ENCODE results near the gene XCL2. TPM values are rescaled to one million over a fixed set of nuclear protein-coding genes. Genes with fewer than 3 reads are reported as not detected.

Gene XCL2
- total RNA-seq, 1 experiment from 2014 or later: not detected

DNA sequence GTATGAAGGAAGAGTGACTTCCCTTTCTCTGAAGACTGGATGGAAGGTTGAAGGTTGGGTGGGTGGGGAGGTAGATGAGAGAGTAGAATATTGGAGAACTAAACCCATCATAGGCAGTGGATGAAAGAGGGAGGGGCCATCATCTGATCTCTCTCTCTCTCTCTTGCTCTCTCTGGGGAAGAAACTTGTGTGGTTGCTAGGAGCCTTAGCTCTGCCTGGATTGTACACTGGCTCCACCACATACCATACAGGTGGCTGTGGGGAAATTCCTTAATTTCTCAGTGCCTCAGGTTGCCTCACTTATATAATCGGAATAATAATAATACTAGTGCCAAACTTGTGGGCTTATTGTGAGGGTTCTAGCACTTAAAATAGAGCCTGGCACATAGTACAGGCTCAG, 42.1 kb upstream of the XCL2 start:
- Mint-ChIP-seq H3K4me1 (peaks cover 6% of the 10 kb centered on the region; the same call in 1 of the 2 replicates), H3K9me3 (peaks cover 9% of the 10 kb centered on the region), H3K27me3 (ENCODE audit: low read depth) (no peaks in the 10 kb centered on the region), H3K4me3 (no peak overlapping the region), H3K36me3 (no peaks in the 10 kb centered on the region), H3K27ac (no peak overlapping the region)
- CTCF ChIA-PET: no interaction called here
- TF ChIP-seq, protein P1, sequence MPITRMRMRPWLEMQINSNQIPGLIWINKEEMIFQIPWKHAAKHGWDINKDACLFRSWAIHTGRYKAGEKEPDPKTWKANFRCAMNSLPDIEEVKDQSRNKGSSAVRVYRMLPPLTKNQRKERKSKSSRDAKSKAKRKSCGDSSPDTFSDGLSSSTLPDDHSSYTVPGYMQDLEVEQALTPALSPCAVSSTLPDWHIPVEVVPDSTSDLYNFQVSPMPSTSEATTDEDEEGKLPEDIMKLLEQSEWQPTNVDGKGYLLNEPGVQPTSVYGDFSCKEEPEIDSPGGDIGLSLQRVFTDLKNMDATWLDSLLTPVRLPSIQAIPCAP (CRISPR knock-in tag; IDR thresholded peaks at IDR 0.05): no peak
- TF ChIP-seq, protein P2, sequence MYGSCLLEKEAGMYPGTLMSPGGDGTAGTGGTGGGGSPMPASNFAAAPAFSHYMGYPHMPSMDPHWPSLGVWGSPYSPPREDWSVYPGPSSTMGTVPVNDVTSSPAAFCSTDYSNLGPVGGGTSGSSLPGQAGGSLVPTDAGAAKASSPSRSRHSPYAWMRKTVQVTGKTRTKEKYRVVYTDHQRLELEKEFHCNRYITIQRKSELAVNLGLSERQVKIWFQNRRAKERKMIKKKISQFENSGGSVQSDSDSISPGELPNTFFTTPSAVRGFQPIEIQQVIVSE (CRISPR knock-in tag; IDR thresholded peaks at IDR 0.05; ENCODE audit: borderline replicate concordance): no peak
- TF ChIP-seq GTF2I (CRISPR knock-in tag; conservative IDR thresholded peaks at IDR 0.05): no peak
- TF ChIP-seq TEAD4 (CRISPR knock-in tag; IDR thresholded peaks at IDR 0.05): no peak
- TF ChIP-seq, protein P3, sequence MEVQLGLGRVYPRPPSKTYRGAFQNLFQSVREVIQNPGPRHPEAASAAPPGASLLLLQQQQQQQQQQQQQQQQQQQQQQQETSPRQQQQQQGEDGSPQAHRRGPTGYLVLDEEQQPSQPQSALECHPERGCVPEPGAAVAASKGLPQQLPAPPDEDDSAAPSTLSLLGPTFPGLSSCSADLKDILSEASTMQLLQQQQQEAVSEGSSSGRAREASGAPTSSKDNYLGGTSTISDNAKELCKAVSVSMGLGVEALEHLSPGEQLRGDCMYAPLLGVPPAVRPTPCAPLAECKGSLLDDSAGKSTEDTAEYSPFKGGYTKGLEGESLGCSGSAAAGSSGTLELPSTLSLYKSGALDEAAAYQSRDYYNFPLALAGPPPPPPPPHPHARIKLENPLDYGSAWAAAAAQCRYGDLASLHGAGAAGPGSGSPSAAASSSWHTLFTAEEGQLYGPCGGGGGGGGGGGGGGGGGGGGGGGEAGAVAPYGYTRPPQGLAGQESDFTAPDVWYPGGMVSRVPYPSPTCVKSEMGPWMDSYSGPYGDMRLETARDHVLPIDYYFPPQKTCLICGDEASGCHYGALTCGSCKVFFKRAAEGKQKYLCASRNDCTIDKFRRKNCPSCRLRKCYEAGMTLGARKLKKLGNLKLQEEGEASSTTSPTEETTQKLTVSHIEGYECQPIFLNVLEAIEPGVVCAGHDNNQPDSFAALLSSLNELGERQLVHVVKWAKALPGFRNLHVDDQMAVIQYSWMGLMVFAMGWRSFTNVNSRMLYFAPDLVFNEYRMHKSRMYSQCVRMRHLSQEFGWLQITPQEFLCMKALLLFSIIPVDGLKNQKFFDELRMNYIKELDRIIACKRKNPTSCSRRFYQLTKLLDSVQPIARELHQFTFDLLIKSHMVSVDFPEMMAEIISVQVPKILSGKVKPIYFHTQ (CRISPR knock-in tag; IDR thresholded peaks at IDR 0.05): no peak
- TF ChIP-seq, protein P4, sequence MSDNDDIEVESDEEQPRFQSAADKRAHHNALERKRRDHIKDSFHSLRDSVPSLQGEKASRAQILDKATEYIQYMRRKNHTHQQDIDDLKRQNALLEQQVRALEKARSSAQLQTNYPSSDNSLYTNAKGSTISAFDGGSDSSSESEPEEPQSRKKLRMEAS (CRISPR knock-in tag; IDR thresholded peaks at IDR 0.05): no peak
- TF ChIP-seq MYBL2 (CRISPR knock-in tag; IDR thresholded peaks at IDR 0.05): no peak
- TF ChIP-seq, protein P5, sequence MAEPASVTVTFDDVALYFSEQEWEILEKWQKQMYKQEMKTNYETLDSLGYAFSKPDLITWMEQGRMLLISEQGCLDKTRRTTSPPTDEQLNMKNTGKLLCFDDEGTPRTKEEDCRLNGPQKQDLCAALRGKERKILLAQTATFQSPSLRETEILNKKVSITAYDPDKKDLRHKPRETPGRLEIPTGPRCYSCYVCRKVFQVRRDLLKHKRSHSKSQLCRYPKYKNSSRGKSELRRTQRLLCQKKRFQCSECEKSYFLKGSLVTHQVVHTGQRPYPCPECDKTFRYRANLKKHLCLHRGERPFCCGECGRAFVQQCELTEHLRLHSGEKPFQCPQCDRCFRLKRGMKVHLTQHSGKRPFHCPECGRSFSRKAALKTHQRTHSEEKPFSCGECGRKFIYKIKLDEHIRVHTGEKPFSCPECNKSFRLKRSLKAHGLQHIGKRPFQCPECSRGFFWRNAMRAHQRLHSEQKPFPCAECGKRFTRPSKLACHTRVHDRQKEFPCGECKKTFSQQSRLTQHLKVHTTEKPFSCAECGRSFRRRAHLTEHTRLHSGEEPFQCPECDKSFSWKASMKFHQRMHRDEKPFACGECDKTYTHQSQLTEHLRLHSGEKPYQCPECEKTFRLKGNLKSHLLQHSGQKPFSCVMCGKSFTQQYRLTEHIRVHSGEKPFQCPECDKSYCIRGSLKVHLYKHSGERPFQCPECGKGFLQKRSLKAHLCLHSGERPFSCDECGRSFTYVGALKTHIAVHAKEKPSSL (CRISPR knock-in tag; conservative IDR thresholded peaks at IDR 0.05): no peak
- TF ChIP-seq, protein P6, sequence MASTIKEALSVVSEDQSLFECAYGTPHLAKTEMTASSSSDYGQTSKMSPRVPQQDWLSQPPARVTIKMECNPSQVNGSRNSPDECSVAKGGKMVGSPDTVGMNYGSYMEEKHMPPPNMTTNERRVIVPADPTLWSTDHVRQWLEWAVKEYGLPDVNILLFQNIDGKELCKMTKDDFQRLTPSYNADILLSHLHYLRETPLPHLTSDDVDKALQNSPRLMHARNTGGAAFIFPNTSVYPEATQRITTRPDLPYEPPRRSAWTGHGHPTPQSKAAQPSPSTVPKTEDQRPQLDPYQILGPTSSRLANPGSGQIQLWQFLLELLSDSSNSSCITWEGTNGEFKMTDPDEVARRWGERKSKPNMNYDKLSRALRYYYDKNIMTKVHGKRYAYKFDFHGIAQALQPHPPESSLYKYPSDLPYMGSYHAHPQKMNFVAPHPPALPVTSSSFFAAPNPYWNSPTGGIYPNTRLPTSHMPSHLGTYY (CRISPR knock-in tag; IDR thresholded peaks at IDR 0.05): no peak
- no peak for TF ChIP-seq SMAD4 (CRISPR knock-in tag; IDR thresholded peaks at IDR 0.05)
- TF ChIP-seq, protein P7, sequence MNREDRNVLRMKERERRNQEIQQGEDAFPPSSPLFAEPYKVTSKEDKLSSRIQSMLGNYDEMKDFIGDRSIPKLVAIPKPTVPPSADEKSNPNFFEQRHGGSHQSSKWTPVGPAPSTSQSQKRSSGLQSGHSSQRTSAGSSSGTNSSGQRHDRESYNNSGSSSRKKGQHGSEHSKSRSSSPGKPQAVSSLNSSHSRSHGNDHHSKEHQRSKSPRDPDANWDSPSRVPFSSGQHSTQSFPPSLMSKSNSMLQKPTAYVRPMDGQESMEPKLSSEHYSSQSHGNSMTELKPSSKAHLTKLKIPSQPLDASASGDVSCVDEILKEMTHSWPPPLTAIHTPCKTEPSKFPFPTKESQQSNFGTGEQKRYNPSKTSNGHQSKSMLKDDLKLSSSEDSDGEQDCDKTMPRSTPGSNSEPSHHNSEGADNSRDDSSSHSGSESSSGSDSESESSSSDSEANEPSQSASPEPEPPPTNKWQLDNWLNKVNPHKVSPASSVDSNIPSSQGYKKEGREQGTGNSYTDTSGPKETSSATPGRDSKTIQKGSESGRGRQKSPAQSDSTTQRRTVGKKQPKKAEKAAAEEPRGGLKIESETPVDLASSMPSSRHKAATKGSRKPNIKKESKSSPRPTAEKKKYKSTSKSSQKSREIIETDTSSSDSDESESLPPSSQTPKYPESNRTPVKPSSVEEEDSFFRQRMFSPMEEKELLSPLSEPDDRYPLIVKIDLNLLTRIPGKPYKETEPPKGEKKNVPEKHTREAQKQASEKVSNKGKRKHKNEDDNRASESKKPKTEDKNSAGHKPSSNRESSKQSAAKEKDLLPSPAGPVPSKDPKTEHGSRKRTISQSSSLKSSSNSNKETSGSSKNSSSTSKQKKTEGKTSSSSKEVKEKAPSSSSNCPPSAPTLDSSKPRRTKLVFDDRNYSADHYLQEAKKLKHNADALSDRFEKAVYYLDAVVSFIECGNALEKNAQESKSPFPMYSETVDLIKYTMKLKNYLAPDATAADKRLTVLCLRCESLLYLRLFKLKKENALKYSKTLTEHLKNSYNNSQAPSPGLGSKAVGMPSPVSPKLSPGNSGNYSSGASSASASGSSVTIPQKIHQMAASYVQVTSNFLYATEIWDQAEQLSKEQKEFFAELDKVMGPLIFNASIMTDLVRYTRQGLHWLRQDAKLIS (CRISPR knock-in tag; IDR thresholded peaks at IDR 0.05; ENCODE audit: borderline replicate concordance): no peak
- TF ChIP-seq, protein P8, sequence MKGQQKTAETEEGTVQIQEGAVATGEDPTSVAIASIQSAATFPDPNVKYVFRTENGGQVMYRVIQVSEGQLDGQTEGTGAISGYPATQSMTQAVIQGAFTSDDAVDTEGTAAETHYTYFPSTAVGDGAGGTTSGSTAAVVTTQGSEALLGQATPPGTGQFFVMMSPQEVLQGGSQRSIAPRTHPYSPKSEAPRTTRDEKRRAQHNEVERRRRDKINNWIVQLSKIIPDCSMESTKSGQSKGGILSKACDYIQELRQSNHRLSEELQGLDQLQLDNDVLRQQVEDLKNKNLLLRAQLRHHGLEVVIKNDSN (CRISPR knock-in tag; IDR thresholded peaks at IDR 0.05): no peak
- POLR2A ChIA-PET: no interaction called here
- DNase-seq (ENCODE audit: low spot score) (no peak), ATAC-seq (no peak)
